Left renal cortex interstitium (tissue), 4 donors: ENCODE results near the gene CCDC87. TPM values are rescaled to one million over a fixed set of nuclear protein-coding genes. Genes with fewer than 3 reads are reported as not detected.
A peak's percentile ranks its signal among the peaks of the same experiment; 100 is the strongest.
"Not testable (repeated sequence)": the region's sequence is repeated elsewhere in the genome, so short reads cannot be mapped to it uniquely, and the experiment has no call there.

Experiments used
- DNase-seq, 4 donors: peaks; one replicate each; pipeline ENCODE4 v3.0.0-alpha.2; 2013; ENCODE audit warnings: low read depth in 4 of 4, low spot score in 2 of 4, missing footprints in 1 of 4
- polyA plus RNA-seq, 4 donors: library from polyadenylated mRNA; unstranded; fragments of 120-200 nt; gene quantifications; one replicate each; pipeline ENCODE4 v1.2.1, GENCODE V29; 2013; ENCODE audit not compliant: insufficient read length in 4 of 4

CCDC87 gene
- under 1 TPM; 0.24 to 0.37 (median 0.34) TPM for polyA plus RNA-seq

GRCh38 chr11:66592457-66593302, at the start of gene CCDC87, which contains the start of gene CCS:
Gene CCDC87 (minus strand): TSS chr11:66593063. CDS start chr11:66593015, 48 bp downstream.
Gene CCS (plus strand): TSS chr11:66593185. CDS start chr11:66593262, 77 bp downstream.
- DNase-seq = peak in 3 of 4 donors; percentile 88 to 92 (median 90)

- no peak for DNase-seq
Measured at GRCh38 chr11:66641834-66642233, 49.0 kb upstream of the CCDC87 start.

GRCh38 chr11:66639814-66640340, 47.0 kb upstream of the CCDC87 start:
- not testable (repeated sequence) for DNase-seq

GRCh38 chr11:66639066-66639813, 46.4 kb upstream of the CCDC87 start:
- DNase-seq = peak in 3 of 4 donors; percentile 33 to 69 (median 44)

- DNase-seq = peak; percentile 99 to 100 (median 100)
Measured at GRCh38 chr11:66638177-66639065, 45.6 kb upstream of the CCDC87 start, which contains the start of gene RBM4. Gene RBM4 (plus strand): TSS chr11:66638703. CDS start chr11:66639712, 1,009 bp downstream.

- no peak for DNase-seq
Measured at GRCh38 chr11:66637557-66638176, 44.8 kb upstream of the CCDC87 start.

GRCh38 chr11:66636411-66636810, 43.5 kb upstream of the CCDC87 start:
- no peak for DNase-seq

GRCh38 chr11:66632952-66633351, 40.1 kb upstream of the CCDC87 start:
- DNase-seq = no peak

- no peak for DNase-seq
Measured at GRCh38 chr11:66631883-66632282, 39.0 kb upstream of the CCDC87 start.

- no peak for DNase-seq
Measured at GRCh38 chr11:66629356-66629755, 36.5 kb upstream of the CCDC87 start.

- no peak for DNase-seq
Measured at GRCh38 chr11:66628061-66628603, 35.3 kb upstream of the CCDC87 start.

- no peak for DNase-seq
Measured at GRCh38 chr11:66626926-66627325, 34.1 kb upstream of the CCDC87 start.

GRCh38 chr11:66626382-66626781, 33.5 kb upstream of the CCDC87 start:
- no peak for DNase-seq

- no peak for DNase-seq
Measured at GRCh38 chr11:66625752-66626149, 32.9 kb upstream of the CCDC87 start.

GRCh38 chr11:66625041-66625751, 32.3 kb upstream of the CCDC87 start:
- DNase-seq = no peak

- no peak for DNase-seq
Measured at GRCh38 chr11:66624450-66624849, 31.6 kb upstream of the CCDC87 start.

- DNase-seq = no peak
Measured at GRCh38 chr11:66619080-66619554, 26.3 kb upstream of the CCDC87 start.

- peak in 1 of 4 donors; percentile 34 for DNase-seq
Measured at GRCh38 chr11:66617155-66617834, 24.4 kb upstream of the CCDC87 start.
